Left ventricle myocardium inferior (tissue), 1 donor: Measurements from ENCODE around the gene LRRC37A3. TPM values are rescaled to one million over a fixed set of nuclear protein-coding genes. Genes with fewer than 3 reads are reported as not detected.
A peak's percentile ranks its signal among the peaks of the same experiment; 100 is the strongest.
"Not testable (repeated sequence)": the region's sequence is repeated elsewhere in the genome, so short reads cannot be mapped to it uniquely, and the experiment has no call there.

ENCODE experiments used
- DNase-seq: peaks from one replicate; pipeline ENCODE4 v3.0.0-alpha.2; 2020
- H3K27ac ChIP-seq: fragments of 200-600 bp; replicated peaks from 2 replicates; pipeline ENCODE4 v1.8.0; 2021
- H3K27me3 ChIP-seq: fragments of 200-600 bp; 2 replicates; pipeline ENCODE4 v1.8.0; 2021; ENCODE audit warnings: low read depth
- H3K36me3 ChIP-seq: fragments of 200-600 bp; 2 replicates; pipeline ENCODE4 v1.8.0; 2021
- H3K4me1 ChIP-seq: fragments of 200-600 bp; 2 replicates; pipeline ENCODE4 v1.8.0; 2021
- H3K4me3 ChIP-seq: fragments of 200-600 bp; 2 replicates; pipeline ENCODE4 v1.8.0; 2021; ENCODE audit warnings: mild to moderate bottlenecking, moderate library complexity
- H3K9me3 ChIP-seq: fragments of 200-600 bp; replicated peaks from 2 replicates; pipeline ENCODE4 v1.8.0; 2021
- CTCF ChIP-seq: fragments of 200-600 bp; IDR thresholded peaks from 2 replicates; pipeline ENCODE4 v1.8.0; 2021; ENCODE audit warnings: antibody characterized with exemption, mild to moderate bottlenecking, borderline replicate concordance
- intact Hi-C: fragments of 100-400 bp; cut with micrococcal nuclease; formaldehyde crosslinking; loops from one replicate; pipeline ENCODE4 v1.11.0; 2022
- long read RNA-seq: library from polyadenylated mRNA; unstranded; transcript quantifications from one replicate; pipeline ENCODE4 v2.0.0, GENCODE V29; 2021
- total RNA-seq: library from RNA; stranded (reverse); fragmentation: NEBNext Ultra II Directional; extraction: Animal tissue kit (Norgen Biotek cat#: 25700); gene quantifications from one replicate; pipeline ENCODE4 v1.2.1, GENCODE V29; 2021
- donor health status: DM: no; HTN: yes; CAD: no; lungs with severe emphysema.

The LRRC37A3 gene
- 3.5 TPM for total RNA-seq
- long read RNA-seq, partial matches to known transcripts = 0 of 1 reads
- long read RNA-seq, other reads (novel, unspliced or antisense) = 1 of 1 reads

DNA sequence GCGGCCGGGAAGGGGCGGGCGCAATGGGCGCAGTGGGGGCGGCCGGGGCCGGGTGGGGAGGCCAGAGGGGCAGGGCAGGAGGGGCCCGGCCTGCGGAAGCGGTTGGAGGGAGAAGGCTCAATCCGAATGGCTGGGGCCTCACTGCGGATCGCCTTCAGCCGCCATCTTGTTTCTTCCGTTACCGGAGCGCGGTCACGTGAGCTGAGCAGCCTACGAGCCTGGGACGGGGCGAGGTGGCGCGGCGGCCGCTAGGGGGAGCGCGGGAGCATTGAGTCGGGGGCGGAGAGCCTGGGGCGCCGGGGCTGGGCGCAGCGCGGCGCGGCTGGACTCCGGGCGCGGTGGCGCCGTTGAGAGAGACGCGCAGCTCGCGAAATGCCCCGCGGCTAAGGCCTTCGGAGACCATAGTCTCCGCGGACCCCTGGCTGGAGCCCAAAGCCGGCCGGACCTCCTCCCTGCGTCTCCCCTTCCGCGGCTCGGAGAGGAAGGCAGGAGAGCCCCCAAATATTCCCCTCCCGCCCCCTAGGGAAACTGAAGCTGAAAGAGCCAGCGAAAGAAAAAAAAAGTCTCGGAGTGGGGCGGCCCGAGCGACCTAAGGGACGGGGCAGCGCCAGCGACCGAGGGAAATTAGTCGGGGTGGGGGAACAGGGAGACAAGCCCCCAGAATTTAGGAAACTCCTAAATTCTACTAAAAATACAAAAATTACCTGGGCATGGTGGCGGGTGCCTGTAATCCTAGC lies at the start of gene LRRC37A3:
LRRC37A3 (minus strand) TSS at position 190 of the 737 bp plus-strand sequence. CDS start 22,221 bp downstream, outside the sequence.
- intact Hi-C loops, H3K27me3 ChIP-seq, H3K36me3 ChIP-seq, H3K9me3 ChIP-seq: not testable (repeated sequence)
- peaks cover 11% of the 10 kb centered on the region for H3K4me1 ChIP-seq
- H3K4me3 ChIP-seq = peak within 1 kb of the TSS; percentile 82
- peak; percentile 94 for TF ChIP-seq CTCF
- peak; percentile 97 for DNase-seq
- H3K27ac ChIP-seq = peak within 1 kb of the TSS; percentile 97

GRCh38 chr17:64965873-64966287 lies 46.6 kb upstream of the LRRC37A3 start:
- intact Hi-C loops, H3K9me3 ChIP-seq, H3K27me3 ChIP-seq, H3K36me3 ChIP-seq: not testable (repeated sequence)
- peak overlapping the region; percentile 61 for H3K4me3 ChIP-seq
- peaks cover 25% of the 10 kb centered on the region for H3K4me1 ChIP-seq
- peak overlapping the region; percentile 79 for H3K27ac ChIP-seq
- peak; percentile 50 for TF ChIP-seq CTCF
- peak; percentile 62 for DNase-seq

DNA sequence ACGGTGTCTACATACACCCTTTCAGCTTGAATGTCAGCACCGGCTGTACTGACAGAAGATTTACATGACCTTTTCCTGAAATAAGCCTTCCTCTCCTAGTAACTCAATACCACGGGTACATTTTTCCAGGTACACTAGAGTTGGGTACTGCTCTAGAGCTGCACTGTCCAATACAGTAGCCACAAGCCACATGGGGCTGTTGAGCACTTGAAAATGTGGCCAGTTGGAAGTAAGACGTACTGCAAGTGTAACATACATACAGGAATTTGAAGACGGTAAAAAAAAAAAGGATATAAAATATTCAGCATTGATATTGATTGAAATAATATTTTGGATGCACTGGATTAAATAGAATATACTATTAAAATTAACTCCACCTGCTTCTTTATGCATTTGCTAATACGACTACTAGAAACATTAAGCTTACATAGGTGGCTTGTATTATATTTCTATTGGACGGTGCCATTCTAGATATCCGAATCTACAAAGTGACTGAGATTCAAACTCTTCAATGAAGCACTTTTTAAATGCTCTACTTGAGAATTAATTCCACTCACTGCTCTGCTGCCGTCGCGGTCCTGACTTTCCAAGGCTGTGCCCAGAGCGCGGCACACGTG lies 46.1 kb upstream of the LRRC37A3 start:
- Histone ChIP-seq H3K27ac (peak overlapping the region; percentile 79), H3K4me1 (peaks cover 25% of the 10 kb centered on the region), H3K4me3 (peak overlapping the region; percentile 61)
- H3K9me3 ChIP-seq, H3K27me3 ChIP-seq, intact Hi-C loops, DNase-seq, H3K36me3 ChIP-seq: not testable (repeated sequence)

DNA sequence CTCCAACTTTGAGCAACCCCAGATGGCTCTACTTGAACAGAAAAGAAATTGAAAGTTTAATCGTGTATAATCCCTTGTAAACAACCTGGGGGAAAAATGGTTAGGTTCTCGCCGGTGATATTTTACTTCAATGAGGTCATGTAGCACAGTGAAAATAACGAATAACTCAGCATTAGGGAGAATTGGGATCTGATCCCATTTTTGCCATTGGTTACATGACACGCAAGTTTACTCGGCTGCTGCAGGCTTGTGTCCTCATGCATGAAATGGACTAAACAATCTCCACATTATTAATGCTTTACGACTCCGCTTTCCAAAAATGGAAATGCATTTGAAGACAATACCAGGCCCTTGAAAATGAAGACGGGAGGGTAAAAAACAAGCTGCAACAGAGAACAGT lies 45.5 kb upstream of the LRRC37A3 start:
- H3K4me3 ChIP-seq = no peak overlapping the region
- no peaks in the 10 kb centered on the region for H3K36me3 ChIP-seq

DNA sequence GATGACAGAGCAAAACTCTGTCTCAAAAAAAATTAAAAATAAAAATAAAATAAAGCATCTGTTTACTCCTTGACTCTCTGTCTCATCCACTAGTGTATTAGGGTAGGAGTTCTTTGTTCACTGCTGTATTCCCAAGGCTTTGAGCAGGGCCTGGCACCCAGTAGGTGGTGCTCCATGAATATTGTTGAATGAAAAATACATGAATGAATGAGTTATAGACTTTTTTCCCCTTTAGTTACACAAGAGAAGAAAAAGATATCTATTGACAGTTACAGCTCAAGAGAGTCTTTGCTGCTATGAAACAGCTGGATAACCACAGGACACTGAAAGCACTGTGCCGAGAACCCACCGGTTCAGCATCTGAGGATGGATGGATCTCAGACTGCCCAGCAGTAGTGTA lies 44.5 kb upstream of the LRRC37A3 start:
- TF ChIP-seq CTCF = peak; percentile 8
- DNase-seq, H3K9me3 ChIP-seq, intact Hi-C loops, H3K27ac ChIP-seq, H3K4me3 ChIP-seq, H3K27me3 ChIP-seq, H3K36me3 ChIP-seq: not testable (repeated sequence)
- H3K4me1 ChIP-seq = peaks cover 25% of the 10 kb centered on the region

More for the DNA sequence above, 45.5 kb upstream of the LRRC37A3 start:
- DNase-seq = no peak
- intact Hi-C loops = no loop called here
- H3K9me3 ChIP-seq = no peaks in the 10 kb centered on the region
- H3K4me1 ChIP-seq = peaks cover 25% of the 10 kb centered on the region
- no peak for TF ChIP-seq CTCF
- H3K27me3 ChIP-seq = no peaks in the 10 kb centered on the region
- H3K27ac ChIP-seq = no peak overlapping the region
